Omental fat pad (tissue), 4 donors: ENCODE data around the gene RGS17. TPM values are rescaled to one million over a fixed set of nuclear protein-coding genes. Genes with fewer than 3 reads are reported as not detected.
"Not testable (repeated sequence)": the region's sequence is repeated elsewhere in the genome, so short reads cannot be mapped to it uniquely, and the experiment has no call there.

Experiments
- ATAC-seq: fragments of 150-250 bp; one replicate; pipeline ENCODE4 v1.9.1; 2016; ENCODE audit warnings: mild to moderate bottlenecking, moderate library complexity; ENCODE audit not compliant: low FRiP score
- DNase-seq: peaks from one replicate; pipeline ENCODE4 v3.0.0-alpha.2; 2019; ENCODE audit warnings: low spot score
- total RNA-seq, 4 donors: library from RNA; depleted of rRNA; stranded (reverse); fragments of >200 nt; gene quantifications; one replicate each; pipeline ENCODE4 v1.1.0, GENCODE V29; 2016
- TF ChIP-seq, protein P1 (sequence below), 3 donors: fragments of 450-650 bp; IDR thresholded peaks; one replicate each; pipeline ENCODE4 v1.5.1; 2016 to 2017; ENCODE audit warnings: antibody characterized with exemption in 3 of 3, mild to moderate bottlenecking in 3 of 3, moderate library complexity in 2 of 3

The RGS17 gene
- total RNA-seq, 4 donors from 2014 or later: 0.47 to 7.4 (median 3.0) TPM

DNA sequence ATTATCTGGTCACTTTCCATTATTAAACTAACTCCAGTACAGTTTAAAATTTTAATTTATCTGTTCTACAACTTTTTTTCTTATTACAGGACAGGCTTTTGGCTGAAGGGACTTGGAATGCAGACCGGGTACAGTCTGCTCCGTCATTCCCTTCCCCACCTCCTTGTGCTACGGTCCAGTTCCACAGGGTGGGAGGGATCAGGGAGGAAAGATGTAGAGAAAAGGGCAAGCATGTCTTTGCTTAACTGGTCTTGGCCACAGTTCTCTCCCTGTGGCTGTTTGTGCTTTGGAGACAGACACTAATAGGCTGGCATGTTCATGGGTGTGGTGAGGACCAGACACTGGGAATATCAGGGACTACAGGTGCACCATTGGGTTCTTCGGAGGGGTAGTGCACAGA, 12.1 kb upstream of the RGS17 start:
- ATAC-seq (no peak), DNase-seq (no peak)
- TF ChIP-seq, protein P1, sequence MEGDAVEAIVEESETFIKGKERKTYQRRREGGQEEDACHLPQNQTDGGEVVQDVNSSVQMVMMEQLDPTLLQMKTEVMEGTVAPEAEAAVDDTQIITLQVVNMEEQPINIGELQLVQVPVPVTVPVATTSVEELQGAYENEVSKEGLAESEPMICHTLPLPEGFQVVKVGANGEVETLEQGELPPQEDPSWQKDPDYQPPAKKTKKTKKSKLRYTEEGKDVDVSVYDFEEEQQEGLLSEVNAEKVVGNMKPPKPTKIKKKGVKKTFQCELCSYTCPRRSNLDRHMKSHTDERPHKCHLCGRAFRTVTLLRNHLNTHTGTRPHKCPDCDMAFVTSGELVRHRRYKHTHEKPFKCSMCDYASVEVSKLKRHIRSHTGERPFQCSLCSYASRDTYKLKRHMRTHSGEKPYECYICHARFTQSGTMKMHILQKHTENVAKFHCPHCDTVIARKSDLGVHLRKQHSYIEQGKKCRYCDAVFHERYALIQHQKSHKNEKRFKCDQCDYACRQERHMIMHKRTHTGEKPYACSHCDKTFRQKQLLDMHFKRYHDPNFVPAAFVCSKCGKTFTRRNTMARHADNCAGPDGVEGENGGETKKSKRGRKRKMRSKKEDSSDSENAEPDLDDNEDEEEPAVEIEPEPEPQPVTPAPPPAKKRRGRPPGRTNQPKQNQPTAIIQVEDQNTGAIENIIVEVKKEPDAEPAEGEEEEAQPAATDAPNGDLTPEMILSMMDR (IDR thresholded peaks at IDR 0.05): no peak

DNA sequence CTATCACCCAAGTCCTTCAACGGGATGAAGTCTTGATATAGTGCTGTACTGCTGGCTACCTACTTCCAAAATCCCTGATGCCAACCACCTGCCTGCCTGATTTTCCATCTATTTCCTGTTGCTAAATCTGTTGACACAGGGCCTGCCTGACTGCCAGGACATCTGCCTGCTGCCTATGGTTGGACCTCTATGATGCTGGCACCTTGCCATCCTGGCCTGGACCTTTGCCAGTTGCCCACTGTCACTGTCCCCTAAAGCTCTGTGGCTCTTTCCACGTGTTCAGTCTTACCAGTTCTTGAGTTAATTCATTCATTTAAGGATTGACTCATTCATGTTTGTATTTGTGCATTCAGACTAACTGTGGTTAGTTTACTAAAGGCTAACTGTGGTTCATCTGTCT, 9.2 kb upstream of the RGS17 start:
- ATAC-seq: no peak
- TF ChIP-seq, protein P1 (IDR thresholded peaks at IDR 0.05): no peak
- no peak for DNase-seq

DNA sequence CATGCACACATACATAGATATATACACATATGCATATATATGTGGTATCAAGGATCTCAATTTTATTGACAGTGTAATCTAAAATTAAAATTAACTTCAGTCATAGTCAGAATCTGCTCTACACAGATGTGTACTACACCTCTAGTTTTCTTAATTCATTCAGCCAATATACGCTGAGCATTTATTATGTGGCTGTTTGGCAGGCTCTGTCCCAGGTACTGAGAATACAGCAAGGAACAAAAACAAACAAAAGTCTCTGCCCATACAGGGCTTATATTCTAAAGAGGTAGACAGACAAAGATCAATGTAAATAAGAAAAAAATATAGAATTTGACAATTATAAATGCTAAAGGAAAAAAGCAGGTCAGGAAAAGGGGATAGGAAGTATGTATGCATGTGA, 7.8 kb upstream of the RGS17 start:
- DNase-seq (no peak), ATAC-seq (no peak)
- TF ChIP-seq, protein P1 (IDR thresholded peaks at IDR 0.05): no peak

DNA sequence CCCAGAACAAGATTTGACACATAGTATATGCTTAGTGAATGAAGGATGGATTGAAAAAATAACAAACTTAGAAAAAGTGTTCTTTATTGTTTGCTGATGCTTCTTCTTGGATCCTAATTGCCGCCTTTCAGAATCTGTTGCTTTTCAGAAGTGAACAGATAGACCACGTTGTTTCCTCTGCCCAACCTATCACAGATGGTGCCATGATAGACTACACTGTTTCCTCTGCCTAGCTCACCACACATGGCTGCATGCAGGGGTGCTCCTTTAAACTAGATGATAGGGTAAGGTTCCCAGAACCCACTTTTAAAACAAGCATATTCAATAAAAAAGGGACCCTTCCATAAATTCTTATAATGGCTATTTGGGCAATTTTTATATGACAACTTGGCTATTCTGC, 4.6 kb upstream of the RGS17 start:
- no peak for DNase-seq
- no peak for ATAC-seq
- TF ChIP-seq, protein P1 (IDR thresholded peaks at IDR 0.05): no peak

DNA sequence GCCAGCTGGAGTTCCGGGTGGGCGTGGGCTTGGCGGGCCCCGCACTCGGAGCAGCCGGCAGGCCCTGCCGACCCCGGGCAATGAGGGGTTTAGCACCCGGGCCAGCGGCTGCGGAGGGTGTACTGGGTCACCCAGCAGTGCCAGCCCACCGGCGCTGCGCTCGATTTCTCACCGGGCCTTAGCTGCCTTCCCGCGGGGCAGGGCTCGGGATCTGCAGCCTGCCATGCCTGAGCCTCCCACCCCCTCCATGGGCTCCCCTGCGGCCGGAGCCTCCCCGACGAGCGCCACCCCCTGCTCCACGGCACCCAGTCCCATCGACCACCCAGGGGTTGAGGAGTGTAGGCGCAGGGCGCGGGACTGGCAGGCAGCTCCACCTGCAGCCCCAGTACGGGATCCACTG, 2.6 kb upstream of the RGS17 start:
- ATAC-seq, DNase-seq: not testable (repeated sequence)

DNA sequence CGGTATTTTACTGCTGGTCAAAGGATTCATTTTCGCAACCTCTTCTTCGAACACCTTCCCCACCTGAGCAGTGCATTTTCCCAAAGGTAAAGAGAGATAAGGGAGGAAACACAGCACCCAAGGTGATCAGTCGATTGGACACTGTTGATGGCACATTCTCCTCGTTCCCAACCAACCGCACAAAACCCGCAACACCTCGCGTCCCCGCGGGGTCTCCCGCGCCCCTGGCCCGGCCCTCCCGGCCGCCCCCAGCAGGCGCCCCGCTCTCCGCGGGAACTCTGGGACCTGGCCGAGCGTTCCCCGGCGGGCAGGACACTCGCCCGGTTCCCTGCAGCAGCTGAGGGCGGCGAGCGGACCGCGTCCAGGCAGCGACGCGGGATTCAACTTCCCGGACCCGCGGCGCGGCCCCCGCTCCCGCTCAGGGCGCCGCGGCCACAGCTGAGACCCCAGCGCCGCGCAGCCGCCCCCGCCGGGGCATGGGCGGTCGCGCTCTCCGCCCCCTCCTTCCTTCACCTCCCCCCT, 506 bp downstream of the RGS17 start:
- DNase-seq (no peak), ATAC-seq (peak; percentile 24)
- TF ChIP-seq, protein P1 (IDR thresholded peaks at IDR 0.05): no peak

DNA sequence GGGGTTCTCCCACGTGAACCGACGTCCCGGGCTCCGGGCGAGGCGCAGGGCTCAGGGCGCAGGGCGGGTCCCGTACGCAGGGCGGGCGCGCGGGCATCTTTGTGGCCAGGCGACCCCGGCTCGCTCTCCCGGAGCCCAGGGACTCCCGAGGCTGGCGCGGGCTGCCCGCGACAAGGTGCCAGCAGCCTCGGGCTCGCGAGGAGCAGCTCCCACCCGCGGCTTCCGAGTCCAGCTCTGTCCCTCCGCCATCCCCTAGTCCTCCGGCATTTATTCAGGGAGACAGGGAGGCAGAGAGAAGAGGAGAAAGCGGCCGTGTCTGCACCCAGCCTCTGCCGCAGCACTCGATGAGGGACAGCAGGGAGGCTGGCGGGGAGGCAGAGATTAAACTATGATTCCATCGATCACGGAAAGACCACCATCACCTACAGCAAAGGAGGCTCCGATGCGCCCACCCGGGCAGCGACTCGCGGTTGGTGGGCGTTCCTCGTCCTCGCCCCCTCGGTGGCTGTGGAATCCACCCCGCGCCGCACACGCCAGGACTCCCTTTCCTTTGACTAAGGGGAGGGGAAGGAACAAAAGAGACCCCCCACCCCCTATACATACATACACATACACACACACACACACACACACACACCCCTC, 1.1 kb downstream of the RGS17 start:
- ATAC-seq (peak; percentile 44), DNase-seq (no peak)
- TF ChIP-seq, protein P1 (IDR thresholded peaks at IDR 0.05): no peak
